ENCODE data around the gene ZSCAN30.

The ZSCAN30 gene

DNA sequence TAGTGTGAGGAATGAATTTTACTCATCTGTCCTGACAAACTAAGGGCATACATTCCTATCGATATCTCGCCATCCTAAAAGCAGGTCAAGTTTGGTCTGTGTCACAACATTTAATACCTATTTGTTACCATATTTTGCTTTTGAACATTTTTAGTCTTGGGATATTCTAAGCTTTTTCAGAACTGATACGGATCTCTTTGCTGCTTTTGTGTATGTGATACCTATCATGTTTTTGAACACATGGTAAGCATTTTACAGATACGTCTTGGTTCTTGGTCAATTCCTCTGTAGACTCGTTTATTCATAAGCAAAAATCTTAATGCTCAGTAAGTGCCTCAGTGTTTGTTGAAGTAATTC, 48.6 kb downstream of the ZSCAN30 start:
- TF ChIP-seq TAF1 (IDR thresholded peaks at IDR 0.05; ENCODE audit: borderline replicate concordance, insufficient read depth, low read length) (no peak), POLR2AphosphoS5 (IDR thresholded peaks at IDR 0.05; ENCODE audit: low read depth, low read length) (no peak), FOXP2 (optimal IDR thresholded peaks at IDR 0.05; ENCODE audit: borderline replicate concordance, extremely low read depth, extremely low read length, insufficient read depth) (no peak), SIN3A (IDR thresholded peaks at IDR 0.05; ENCODE audit: borderline replicate concordance, insufficient read depth, low read length) (no peak)
- TF ChIP-seq, protein P1, sequence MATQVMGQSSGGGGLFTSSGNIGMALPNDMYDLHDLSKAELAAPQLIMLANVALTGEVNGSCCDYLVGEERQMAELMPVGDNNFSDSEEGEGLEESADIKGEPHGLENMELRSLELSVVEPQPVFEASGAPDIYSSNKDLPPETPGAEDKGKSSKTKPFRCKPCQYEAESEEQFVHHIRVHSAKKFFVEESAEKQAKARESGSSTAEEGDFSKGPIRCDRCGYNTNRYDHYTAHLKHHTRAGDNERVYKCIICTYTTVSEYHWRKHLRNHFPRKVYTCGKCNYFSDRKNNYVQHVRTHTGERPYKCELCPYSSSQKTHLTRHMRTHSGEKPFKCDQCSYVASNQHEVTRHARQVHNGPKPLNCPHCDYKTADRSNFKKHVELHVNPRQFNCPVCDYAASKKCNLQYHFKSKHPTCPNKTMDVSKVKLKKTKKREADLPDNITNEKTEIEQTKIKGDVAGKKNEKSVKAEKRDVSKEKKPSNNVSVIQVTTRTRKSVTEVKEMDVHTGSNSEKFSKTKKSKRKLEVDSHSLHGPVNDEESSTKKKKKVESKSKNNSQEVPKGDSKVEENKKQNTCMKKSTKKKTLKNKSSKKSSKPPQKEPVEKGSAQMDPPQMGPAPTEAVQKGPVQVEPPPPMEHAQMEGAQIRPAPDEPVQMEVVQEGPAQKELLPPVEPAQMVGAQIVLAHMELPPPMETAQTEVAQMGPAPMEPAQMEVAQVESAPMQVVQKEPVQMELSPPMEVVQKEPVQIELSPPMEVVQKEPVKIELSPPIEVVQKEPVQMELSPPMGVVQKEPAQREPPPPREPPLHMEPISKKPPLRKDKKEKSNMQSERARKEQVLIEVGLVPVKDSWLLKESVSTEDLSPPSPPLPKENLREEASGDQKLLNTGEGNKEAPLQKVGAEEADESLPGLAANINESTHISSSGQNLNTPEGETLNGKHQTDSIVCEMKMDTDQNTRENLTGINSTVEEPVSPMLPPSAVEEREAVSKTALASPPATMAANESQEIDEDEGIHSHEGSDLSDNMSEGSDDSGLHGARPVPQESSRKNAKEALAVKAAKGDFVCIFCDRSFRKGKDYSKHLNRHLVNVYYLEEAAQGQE (IDR thresholded peaks at IDR 0.05; ENCODE audit: insufficient read depth in 1 of 2, low read depth in 2 of 2, low read length in 2 of 2) = no peak

DNA sequence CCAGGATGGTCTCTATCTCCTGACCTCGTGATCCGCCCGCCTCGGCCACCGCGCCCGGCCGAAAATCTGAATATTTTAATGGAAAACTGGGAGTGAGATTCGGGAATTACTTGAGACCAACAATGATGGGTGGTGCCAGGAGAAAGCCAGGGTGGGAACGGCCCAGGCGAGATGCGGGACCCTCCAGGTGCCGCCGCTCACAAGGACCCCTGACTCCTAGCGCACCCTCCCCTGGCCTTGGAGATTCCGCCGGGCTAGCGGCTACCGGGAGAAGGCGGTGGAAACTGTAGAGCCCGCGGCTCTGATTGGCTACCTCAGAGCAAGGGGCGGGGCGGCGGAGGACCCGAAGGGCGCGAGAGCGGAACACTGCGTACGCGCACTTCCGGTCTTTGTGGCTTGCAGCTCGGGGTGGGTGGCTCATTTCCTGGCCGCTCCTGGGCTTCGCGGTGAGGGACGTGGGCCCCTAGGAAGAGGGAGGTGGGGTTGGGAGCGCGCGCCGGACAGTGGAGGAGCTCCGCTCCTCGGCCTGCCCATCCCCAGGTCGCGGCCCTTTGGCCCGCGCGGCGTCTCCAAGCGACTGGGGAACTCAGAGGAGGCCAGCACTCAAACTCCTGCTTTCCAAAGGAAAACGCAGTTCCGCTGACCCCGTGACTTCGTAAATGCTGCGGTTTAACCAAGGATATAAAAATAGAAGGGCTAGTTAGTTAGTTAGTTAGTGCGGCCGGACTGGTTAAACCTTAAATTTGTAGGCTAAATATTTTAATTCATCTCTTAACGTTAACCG, 49.2 kb downstream of the ZSCAN30 start, which contains the start of gene ZNF397:
ZNF397 (plus strand) TSS at position 371 of the 784 bp plus-strand sequence. CDS start 1,437 bp downstream, outside the sequence.
- TF ChIP-seq POLR2AphosphoS5 (IDR thresholded peaks at IDR 0.05; ENCODE audit: low read depth, low read length) = peak; percentile 93
- peak; percentile 88; the same call in 1 of the 2 replicates for TF ChIP-seq TAF1 (IDR thresholded peaks at IDR 0.05; ENCODE audit: borderline replicate concordance, insufficient read depth, low read length)
- TF ChIP-seq SIN3A (IDR thresholded peaks at IDR 0.05; ENCODE audit: borderline replicate concordance, insufficient read depth, low read length) = no peak
- TF ChIP-seq, protein P1 (IDR thresholded peaks at IDR 0.05; ENCODE audit: insufficient read depth in 1 of 2, low read depth in 2 of 2, low read length in 2 of 2) = peak; percentile 34 to 53; a peak in 1 of 4 replicates
- TF ChIP-seq FOXP2 (optimal IDR thresholded peaks at IDR 0.05; ENCODE audit: borderline replicate concordance, extremely low read depth, extremely low read length, insufficient read depth) = peak; percentile 62

DNA sequence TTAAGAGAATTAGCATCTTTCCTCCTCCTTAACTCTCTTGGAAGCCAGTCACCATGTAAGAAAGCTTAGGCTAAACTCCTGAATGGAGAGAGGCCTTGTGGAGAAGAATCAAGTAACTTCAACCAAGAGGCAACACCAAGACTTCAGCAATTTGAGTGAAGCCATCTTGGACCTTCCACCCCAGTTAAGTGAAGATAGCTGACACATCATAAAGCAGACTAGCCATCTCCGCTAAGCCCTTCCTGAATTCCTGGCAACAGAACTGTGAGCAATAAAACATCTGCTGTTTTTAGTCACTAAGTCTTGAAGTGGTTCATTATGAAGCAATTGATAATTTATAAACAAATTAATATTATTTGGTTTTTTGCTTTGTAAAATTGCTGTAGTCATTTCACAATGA, 50.7 kb downstream of the ZSCAN30 start:
- TF ChIP-seq SIN3A (IDR thresholded peaks at IDR 0.05; ENCODE audit: borderline replicate concordance, insufficient read depth, low read length) = no peak
- TF ChIP-seq POLR2AphosphoS5 (IDR thresholded peaks at IDR 0.05; ENCODE audit: low read depth, low read length) = no peak
- no peak for TF ChIP-seq TAF1 (IDR thresholded peaks at IDR 0.05; ENCODE audit: borderline replicate concordance, insufficient read depth, low read length)
- TF ChIP-seq FOXP2 (optimal IDR thresholded peaks at IDR 0.05; ENCODE audit: borderline replicate concordance, extremely low read depth, extremely low read length, insufficient read depth) = no peak
- TF ChIP-seq, protein P1 (IDR thresholded peaks at IDR 0.05; ENCODE audit: insufficient read depth in 1 of 2, low read depth in 2 of 2, low read length in 2 of 2) = no peak

DNA sequence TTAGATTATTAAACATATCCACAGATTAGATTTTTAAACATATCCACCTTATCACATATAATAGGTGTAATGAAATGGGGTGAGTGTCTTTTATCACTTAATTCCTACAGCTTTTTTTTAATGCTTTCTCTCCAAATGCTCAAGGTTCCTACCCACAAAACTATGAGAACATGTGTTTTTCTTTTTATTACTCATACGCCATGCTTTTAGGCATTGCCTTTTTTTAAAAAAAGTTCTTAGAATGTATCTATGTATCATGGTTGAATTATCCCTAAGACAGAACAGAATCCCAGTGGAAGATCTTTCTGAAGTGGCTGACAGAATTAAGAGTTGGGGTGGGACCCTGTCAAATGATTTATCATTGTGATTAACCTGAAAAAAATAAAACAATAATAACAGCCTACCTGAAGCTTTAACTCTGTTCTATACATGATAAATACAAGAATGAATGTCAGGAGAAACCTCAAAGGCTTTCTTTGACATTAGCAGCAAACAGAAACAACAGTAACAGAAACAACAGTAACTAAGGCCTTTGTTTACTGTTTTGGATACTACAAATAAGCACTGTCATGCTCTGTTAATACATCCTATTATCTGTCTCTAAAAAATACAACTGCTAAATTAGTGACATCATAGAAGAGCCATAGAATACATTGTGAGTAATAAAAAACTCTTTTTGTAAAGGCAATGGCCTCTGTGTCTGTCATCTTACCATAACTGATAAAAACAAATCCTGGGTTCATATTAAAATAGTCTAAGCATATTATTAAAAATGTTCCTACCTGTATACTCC, 53.3 kb downstream of the ZSCAN30 start:
- TF ChIP-seq TAF1 (IDR thresholded peaks at IDR 0.05; ENCODE audit: borderline replicate concordance, insufficient read depth, low read length) = no peak
- no peak for TF ChIP-seq SIN3A (IDR thresholded peaks at IDR 0.05; ENCODE audit: borderline replicate concordance, insufficient read depth, low read length)
- no peak for TF ChIP-seq FOXP2 (optimal IDR thresholded peaks at IDR 0.05; ENCODE audit: borderline replicate concordance, extremely low read depth, extremely low read length, insufficient read depth)
- TF ChIP-seq, protein P1 (IDR thresholded peaks at IDR 0.05; ENCODE audit: insufficient read depth in 1 of 2, low read depth in 2 of 2, low read length in 2 of 2) = no peak
- TF ChIP-seq POLR2AphosphoS5 (IDR thresholded peaks at IDR 0.05; ENCODE audit: low read depth, low read length) = no peak

Data from PFSK-1 (cell line).